Measurements from ENCODE around the gene NAGLU.

DNA sequence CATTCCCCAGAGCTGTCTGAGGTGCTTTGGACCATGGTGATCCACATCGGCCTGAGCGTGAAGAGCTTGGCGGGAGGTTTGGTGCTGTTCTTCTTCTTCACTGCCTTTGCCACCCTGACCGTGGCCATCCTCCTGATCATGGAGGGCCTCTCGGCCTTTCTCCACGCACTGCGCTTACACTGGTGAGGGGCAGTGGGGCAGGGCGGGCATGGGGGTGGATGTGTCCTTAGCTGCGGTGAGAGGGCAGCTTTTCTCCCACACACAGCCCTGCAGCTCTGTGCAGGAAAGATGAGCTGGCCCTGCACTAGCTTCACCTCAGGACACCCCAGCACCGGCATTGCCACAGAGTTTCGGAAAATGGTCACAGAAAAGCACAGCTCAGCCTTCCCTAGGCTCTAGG lies 21.8 kb upstream of the NAGLU start:
- TF ChIP-seq ZZZ3 (CRISPR knock-in tag; IDR thresholded peaks at IDR 0.05; ENCODE audit: borderline replicate concordance) (no peak), JUND (CRISPR knock-in tag; IDR thresholded peaks at IDR 0.05) (no peak), TCF12 (IDR thresholded peaks at IDR 0.05) (no peak), TCF12 (CRISPR knock-in tag; IDR thresholded peaks at IDR 0.05) (no peak), SRF (IDR thresholded peaks at IDR 0.05; ENCODE audit: low read depth, low read length) (no peak), IKZF1 (IDR thresholded peaks at IDR 0.05) (no peak), ZNF264 (CRISPR knock-in tag; IDR thresholded peaks at IDR 0.05) (no peak), EP300 (IDR thresholded peaks at IDR 0.05; ENCODE audit: low read depth in 2 of 2, low read length in 2 of 2) (no peak), EP300 (CRISPR knock-in tag; IDR thresholded peaks at IDR 0.05; ENCODE audit: borderline replicate concordance) (no peak), ESRRA (CRISPR knock-in tag; IDR thresholded peaks at IDR 0.05; ENCODE audit: low read depth) (no peak), E2F2 (CRISPR knock-in tag; IDR thresholded peaks at IDR 0.05; ENCODE audit: borderline replicate concordance) (no peak), FOXP1 (IDR thresholded peaks at IDR 0.05) (no peak), FOXP1 (CRISPR knock-in tag; IDR thresholded peaks at IDR 0.05) (no peak), IRF2 (CRISPR knock-in tag; IDR thresholded peaks at IDR 0.05) (no peak), ZKSCAN1 (IDR thresholded peaks at IDR 0.05; ENCODE audit: low read length) (no peak)
- TF ChIP-seq, protein P1, sequence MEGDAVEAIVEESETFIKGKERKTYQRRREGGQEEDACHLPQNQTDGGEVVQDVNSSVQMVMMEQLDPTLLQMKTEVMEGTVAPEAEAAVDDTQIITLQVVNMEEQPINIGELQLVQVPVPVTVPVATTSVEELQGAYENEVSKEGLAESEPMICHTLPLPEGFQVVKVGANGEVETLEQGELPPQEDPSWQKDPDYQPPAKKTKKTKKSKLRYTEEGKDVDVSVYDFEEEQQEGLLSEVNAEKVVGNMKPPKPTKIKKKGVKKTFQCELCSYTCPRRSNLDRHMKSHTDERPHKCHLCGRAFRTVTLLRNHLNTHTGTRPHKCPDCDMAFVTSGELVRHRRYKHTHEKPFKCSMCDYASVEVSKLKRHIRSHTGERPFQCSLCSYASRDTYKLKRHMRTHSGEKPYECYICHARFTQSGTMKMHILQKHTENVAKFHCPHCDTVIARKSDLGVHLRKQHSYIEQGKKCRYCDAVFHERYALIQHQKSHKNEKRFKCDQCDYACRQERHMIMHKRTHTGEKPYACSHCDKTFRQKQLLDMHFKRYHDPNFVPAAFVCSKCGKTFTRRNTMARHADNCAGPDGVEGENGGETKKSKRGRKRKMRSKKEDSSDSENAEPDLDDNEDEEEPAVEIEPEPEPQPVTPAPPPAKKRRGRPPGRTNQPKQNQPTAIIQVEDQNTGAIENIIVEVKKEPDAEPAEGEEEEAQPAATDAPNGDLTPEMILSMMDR (CRISPR knock-in tag; IDR thresholded peaks at IDR 0.05) = no peak

Data from HepG2 (cell line).